ENCODE results near the gene UBE2E1. TPM values are rescaled to one million over a fixed set of nuclear protein-coding genes. Genes with fewer than 3 reads are reported as not detected.
A peak's percentile ranks its signal among the peaks of the same experiment; 100 is the strongest.

UBE2E1 gene
- total RNA-seq, 1 donor from 2014 or later: 124 TPM

- Histone ChIP-seq H3K36me3 (no peaks in the 10 kb centered on the region), H3K4me1 (peaks cover 50% of the 10 kb centered on the region), H3K9me3 (no peaks in the 10 kb centered on the region), H3K4me3 (no peak overlapping the region), H3K27ac (no peak overlapping the region), H3K27me3 (no peaks in the 10 kb centered on the region)
- TF ChIP-seq, protein P1, sequence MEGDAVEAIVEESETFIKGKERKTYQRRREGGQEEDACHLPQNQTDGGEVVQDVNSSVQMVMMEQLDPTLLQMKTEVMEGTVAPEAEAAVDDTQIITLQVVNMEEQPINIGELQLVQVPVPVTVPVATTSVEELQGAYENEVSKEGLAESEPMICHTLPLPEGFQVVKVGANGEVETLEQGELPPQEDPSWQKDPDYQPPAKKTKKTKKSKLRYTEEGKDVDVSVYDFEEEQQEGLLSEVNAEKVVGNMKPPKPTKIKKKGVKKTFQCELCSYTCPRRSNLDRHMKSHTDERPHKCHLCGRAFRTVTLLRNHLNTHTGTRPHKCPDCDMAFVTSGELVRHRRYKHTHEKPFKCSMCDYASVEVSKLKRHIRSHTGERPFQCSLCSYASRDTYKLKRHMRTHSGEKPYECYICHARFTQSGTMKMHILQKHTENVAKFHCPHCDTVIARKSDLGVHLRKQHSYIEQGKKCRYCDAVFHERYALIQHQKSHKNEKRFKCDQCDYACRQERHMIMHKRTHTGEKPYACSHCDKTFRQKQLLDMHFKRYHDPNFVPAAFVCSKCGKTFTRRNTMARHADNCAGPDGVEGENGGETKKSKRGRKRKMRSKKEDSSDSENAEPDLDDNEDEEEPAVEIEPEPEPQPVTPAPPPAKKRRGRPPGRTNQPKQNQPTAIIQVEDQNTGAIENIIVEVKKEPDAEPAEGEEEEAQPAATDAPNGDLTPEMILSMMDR (IDR thresholded peaks at IDR 0.05): no peak
- TF ChIP-seq POLR2A (IDR thresholded peaks at IDR 0.05) (no peak), POLR2AphosphoS5 (IDR thresholded peaks at IDR 0.05; ENCODE audit: insufficient read depth in 1 of 2, low read depth in 1 of 2) (no peak)
- no peak for DNase-seq (ENCODE audit: extremely low spot score in 2 of 2)
- intact Hi-C loops (cut with DNase I): no loop called here
Measured at GRCh38 chr3:23823620-23824019, 17.9 kb downstream of the UBE2E1 start.

GRCh38 chr3:23824699-23825444 lies 19.1 kb downstream of the UBE2E1 start:
- Histone ChIP-seq H3K4me1 (peaks cover 48% of the 10 kb centered on the region), H3K27ac (no peak overlapping the region), H3K9me3 (no peaks in the 10 kb centered on the region), H3K4me3 (no peak overlapping the region), H3K36me3 (no peaks in the 10 kb centered on the region), H3K27me3 (no peaks in the 10 kb centered on the region)
- intact Hi-C loops (cut with DNase I): no loop called here
- no peak for DNase-seq (ENCODE audit: extremely low spot score in 2 of 2)
- TF ChIP-seq POLR2A (IDR thresholded peaks at IDR 0.05) (no peak), POLR2AphosphoS5 (IDR thresholded peaks at IDR 0.05; ENCODE audit: insufficient read depth in 1 of 2, low read depth in 1 of 2) (peak in 1 of 2 donors; percentile 36)

DNA sequence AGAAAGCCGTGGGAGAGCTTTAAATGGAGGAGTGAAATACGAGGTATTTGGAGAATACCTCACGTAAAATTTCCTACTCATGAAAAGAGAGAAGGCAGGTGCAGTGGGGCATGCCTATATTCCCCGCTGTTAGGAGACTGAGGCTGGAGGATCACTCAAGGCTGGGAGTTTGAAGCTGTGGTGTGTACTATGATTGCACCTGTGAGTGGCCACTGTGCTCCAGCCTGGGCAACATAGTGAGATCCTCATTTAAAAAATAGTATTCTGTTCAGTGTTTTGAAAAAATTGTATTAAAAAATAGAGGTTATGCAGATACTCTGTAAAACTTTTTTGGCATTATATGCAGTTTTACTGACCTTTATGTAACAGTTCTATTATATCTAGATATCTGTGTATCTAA lies 20.0 kb downstream of the UBE2E1 start:
- H3K4me1 ChIP-seq: peaks cover 40% of the 10 kb centered on the region
- intact Hi-C loops (cut with DNase I): no loop called here

GRCh38 chr3:23826382-23827064 lies 20.8 kb downstream of the UBE2E1 start:
- Histone ChIP-seq H3K27ac (no peak overlapping the region), H3K4me3 (no peak overlapping the region), H3K27me3 (no peaks in the 10 kb centered on the region), H3K9me3 (no peaks in the 10 kb centered on the region), H3K36me3 (no peaks in the 10 kb centered on the region), H3K4me1 (peaks cover 40% of the 10 kb centered on the region)
- no peak for DNase-seq (ENCODE audit: extremely low spot score in 2 of 2)
- TF ChIP-seq POLR2A (IDR thresholded peaks at IDR 0.05) (no peak), POLR2AphosphoS5 (IDR thresholded peaks at IDR 0.05; ENCODE audit: insufficient read depth in 1 of 2, low read depth in 1 of 2) (no peak)
- TF ChIP-seq, protein P1 (IDR thresholded peaks at IDR 0.05): no peak
- intact Hi-C loops (cut with DNase I): no loop called here

More for the DNA sequence above, 20.0 kb downstream of the UBE2E1 start:
- Histone ChIP-seq H3K36me3 (no peaks in the 10 kb centered on the region), H3K27me3 (no peaks in the 10 kb centered on the region), H3K27ac (no peak overlapping the region), H3K9me3 (no peaks in the 10 kb centered on the region), H3K4me3 (no peak overlapping the region)
- TF ChIP-seq POLR2AphosphoS5 (IDR thresholded peaks at IDR 0.05; ENCODE audit: insufficient read depth in 1 of 2, low read depth in 1 of 2) (no peak), POLR2A (IDR thresholded peaks at IDR 0.05) (no peak)
- TF ChIP-seq, protein P1 (IDR thresholded peaks at IDR 0.05): no peak
- no peak for DNase-seq (ENCODE audit: extremely low spot score in 2 of 2)

- no peaks in the 10 kb centered on the region for H3K27me3 ChIP-seq
- no peak for TF ChIP-seq POLR2A (IDR thresholded peaks at IDR 0.05)
- TF ChIP-seq, protein P1 (IDR thresholded peaks at IDR 0.05): no peak
- intact Hi-C loops (cut with DNase I): no loop called here
- H3K27ac ChIP-seq: no peak overlapping the region
- peaks cover 41% of the 10 kb centered on the region for H3K4me1 ChIP-seq
- H3K4me3 ChIP-seq: no peak overlapping the region
- no peaks in the 10 kb centered on the region for H3K9me3 ChIP-seq
- DNase-seq (ENCODE audit: extremely low spot score in 2 of 2): no peak
- no peaks in the 10 kb centered on the region for H3K36me3 ChIP-seq
Measured at GRCh38 chr3:23829242-23829934, 23.6 kb downstream of the UBE2E1 start.
